ENCODE data around the gene TECPR2.
"Not testable (repeated sequence)": the region's sequence is repeated elsewhere in the genome, so short reads cannot be mapped to it uniquely, and the experiment has no call there.

Gene TECPR2

DNA sequence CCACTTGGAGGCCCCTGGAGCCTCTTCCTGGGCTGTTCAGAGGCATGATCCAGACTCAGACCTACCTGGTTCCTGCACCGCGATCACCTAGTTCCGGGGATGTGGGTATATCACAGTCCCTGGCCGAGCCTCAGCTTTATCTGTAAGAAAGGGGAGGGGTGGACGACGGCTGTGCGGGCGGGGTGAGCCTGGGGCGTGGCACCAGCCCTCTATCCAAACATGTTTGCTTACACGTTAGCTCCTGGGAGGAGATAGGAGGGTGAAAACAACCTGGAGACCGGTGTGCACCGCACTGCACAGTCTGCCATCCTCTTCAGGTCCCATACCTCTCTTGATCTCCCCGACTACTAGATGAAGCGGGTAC, 145.7 kb downstream of the TECPR2 start:
- DNase-seq (ENCODE audit: low read depth in 1 of 2, low spot score in 1 of 2): no peak

DNA sequence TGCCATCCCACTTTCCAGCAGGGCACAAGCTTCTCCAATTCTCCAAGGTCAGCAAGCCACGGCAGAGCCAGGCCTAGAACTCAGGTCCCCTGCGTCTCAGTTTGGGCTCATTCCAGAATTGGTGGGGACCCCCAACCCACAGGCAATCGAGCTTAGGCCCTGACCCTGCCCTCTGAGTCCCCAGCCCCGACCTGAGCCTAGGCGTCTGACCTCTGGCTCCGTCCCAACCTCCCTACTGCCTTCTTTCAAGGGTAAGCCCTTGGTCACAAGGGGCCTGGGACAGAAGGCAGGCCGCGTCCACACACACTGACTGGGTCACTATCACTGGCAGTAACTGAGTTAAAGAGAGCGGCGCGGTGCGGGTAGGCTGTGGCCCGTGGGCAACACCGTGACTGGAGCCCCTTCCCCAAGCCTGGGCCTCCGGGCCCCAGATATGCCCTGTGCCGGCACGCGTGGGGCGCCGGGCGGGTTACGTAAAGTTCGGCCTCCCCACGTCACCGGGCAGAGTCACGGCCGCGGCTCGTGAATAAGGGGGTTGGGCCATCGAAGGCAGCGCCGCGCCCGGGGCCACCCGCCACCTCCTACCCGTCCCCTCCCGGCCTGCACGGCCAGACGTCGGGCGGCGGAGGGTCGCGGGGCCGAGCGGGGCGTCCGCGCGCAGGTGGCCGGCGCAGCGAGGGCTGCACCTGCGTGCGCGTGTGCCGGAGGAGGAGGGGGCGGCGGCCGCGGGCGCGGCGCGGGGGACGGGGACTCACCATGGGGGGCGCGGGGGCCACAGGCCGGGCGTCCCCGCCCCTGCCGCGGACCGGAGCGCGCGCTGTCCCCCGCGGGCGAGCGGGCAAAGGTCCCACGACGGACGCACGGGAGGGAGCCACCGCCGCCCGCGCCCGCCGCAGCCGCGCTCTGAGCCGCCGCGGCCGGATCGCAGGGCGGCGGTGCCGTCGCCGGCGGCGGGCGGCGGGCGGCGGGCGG, 146.3 kb downstream of the TECPR2 start:
- DNase-seq (ENCODE audit: low read depth in 1 of 2, low spot score in 1 of 2): no peak

DNA sequence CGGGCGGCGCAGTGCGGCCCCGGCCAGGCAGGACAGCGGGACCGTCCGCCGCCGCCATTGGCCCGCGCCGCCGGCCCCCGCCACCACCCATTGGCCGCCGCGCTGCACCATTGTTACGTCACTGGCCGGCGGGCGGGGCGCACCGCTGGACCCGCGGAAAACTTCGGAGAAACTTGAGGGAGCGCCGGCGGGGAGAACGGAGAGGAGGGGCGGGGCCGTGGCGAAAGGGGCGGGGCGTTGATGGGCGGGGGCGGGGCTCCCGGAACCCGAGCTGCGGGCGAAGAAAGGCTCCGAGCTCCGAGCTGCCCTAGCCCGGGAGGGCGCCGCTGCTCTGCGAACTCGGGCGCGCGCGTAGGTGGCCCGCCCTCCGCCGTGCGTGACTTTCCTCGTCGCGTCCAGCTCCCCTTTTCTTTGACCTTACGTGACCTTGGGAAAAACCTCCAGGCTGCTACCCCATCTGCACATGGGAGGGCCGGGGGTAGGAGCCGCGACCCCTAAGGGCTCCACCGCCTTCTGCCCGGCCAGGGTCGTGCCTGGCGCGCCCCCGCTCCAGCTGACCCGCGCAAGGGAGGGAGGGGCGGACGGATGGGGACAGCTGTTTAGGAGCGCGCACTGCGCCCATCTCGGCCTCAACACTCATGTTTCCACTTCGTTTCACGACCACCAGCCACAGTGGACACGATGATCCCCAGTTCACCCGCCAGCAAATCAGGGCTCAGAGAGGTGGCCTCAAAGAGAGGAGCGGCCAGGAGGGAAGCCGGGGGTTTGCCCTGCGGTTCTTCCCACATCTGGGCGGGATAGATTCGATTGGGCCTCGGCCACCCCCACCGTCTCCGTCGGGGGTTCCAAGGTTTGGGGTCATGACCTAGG, 147.2 kb downstream of the TECPR2 start, which contains the start of gene ANKRD9:
Gene ANKRD9 (minus strand): TSS at position 31 of the 870 bp plus-strand sequence. CDS start 1,887 bp downstream, outside the sequence.
- peak; percentile 67 to 86 for DNase-seq (ENCODE audit: low read depth in 1 of 2, low spot score in 1 of 2)

DNA sequence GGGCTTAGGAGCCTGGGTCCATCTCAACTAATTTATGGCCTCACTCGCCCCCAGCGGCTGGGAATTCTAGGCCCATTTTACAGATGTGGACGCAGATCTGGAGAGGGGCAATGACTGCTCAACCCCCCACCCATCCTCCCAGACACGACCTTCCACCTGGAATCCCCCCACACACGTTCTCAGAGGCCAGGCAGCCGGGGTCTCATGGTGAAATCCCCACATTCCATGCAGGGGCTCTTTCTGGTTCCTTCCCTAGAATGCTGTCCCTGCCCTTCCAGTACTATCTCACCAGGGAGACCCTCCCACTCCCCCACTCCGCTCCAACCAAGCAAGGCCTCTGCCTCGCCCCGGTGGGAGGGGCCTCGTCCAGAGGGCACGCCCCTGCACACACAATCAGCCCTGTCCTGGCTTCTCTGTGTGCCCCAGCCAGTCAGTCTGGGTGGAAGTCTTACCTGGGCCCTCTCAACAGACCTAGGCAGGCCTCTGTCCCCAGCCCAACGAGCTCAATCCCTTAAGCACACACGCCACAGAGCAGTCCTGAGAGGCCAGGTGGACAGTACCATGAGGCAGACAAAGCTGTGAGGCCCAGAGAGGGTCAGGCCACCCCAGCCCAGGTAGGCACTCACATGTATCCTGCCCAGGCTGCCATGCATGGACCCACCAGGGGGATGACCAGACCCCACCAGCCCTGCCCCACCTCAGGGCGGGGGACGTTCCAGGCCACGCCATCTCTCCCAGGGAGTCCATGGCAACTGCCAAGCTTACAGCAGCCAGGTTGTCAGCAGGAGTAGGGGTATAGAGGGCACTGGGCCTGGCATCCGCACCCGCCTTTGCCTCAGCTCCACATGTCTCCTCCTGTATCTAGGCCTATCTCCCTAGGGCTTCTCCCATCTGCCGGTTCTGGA, 148.1 kb downstream of the TECPR2 start:
- no peak for DNase-seq (ENCODE audit: low read depth in 1 of 2, low spot score in 1 of 2)

DNA sequence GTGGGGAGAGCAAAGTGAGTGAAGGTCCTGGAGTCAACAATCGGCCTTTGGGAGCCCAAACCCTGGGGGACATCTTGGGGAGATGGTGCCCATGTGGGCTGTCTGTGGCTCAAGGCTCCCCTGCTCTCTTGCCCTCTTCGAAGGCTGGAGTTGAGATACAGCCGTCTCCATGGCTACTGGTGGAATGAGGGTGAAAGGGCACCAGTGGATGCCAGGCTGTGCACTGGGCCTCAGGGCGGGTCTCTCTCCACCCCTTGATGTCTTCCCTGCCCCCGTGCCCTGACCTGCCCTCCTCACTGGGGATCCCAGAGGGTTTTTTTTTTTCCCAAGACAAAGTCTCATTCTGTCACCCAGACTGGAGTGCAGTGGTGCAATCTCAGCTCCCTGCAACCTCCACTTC, 148.8 kb downstream of the TECPR2 start:
- DNase-seq (ENCODE audit: low read depth in 1 of 2, low spot score in 1 of 2): no peak

DNA sequence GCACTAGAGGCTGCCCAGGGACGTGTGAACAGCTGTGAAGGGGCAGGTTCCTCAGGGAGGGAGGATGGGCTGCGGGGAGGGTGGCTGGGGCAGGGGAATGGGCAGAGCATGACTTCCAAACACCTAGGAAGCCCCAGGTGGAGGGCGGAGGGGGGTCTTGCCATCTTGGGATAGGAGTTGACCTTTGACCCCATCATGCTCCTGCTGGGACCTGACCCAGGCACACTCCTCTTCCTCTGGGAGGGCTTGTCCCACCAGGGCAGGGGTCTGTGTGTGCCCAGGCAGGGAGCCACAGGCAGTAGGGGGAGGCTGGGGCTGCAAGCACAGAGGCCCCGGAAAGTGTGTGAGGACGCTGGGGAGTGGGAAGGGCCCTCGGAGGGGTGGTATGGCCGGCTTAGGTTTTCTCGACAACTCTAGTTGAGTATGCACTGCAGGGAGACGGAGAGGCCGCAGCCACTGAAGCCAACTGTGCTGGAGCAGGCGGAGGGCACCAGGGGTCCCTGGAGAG, 150.1 kb downstream of the TECPR2 start:
- no peak for DNase-seq (ENCODE audit: low read depth in 1 of 2, low spot score in 1 of 2)

DNA sequence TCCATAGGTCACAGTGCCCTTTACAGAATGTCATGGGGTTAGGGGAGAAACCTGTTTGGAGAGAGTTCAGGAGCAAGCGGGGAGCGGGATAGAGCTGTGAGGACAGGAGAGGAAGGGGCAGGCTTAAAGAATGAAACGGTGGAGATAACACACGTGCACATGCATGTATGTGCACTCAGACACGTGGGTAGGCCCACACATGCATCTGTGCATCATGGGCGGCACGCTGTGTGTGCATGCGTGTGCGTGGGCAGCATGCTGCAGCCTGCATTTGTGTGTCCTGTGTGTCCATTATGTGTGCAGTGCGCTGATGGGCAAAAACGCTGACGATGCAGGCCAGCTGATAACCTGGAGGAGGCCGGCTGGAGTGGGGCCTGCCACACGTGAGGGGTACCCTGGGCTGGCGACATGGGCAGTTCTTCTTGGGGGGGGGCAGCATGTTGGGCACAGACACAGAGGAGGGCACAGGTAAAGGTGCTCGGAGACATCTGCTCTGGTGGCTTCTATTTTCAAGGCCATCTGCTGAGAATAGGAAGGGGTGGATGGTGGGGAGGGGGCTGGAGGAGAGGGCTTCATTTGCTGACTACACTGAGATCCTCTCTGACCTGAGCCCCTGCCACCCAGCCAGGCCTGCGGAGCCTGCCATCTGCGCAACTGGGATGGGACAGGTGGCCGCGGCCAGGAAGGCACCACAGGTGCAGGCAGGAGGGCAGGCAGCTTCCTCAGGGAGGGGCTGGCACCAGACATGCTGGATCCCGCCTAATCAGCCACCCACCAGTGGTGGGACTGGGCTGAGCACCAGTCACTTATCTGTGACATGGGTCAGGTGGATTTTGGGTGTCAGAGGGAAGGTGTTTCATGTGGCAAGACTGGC, 151.4 kb downstream of the TECPR2 start:
- DNase-seq (ENCODE audit: low read depth in 1 of 2, low spot score in 1 of 2): no peak

DNA sequence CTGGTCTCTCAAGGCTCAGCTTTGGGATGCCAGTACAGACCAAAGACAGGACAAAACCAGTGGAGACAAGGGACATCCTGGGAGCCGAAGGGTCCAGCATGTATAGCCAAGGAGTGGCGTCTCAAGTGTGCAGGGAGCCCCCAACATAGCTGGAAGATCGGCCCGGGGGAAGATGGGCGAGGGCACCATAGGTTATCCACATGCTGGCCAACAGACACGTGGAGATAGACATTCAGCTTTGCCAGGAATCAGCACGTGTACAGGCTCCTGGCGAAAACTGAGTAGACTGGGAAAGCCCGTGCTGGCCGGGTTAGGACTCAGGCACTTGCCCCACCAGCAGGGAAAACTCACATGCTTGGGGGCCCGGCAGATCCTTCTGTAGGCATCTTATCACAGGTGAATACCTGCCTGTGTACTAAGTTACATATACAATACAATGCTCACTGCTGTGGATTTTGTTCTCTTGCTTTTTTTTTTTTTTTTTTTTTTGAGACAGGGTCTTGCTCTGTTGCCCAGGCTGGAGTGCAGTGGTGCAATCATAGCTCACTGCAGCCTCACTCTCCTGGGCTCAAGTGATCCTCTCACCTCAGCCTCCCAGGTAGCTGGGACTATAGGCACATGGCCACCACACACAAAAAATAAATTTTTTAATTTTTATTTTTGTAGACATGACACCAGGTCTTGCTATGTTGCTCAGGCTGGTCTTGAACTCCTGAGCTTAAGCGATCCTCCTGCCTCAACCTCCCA, 152.4 kb downstream of the TECPR2 start:
- no peak for DNase-seq (ENCODE audit: low read depth in 1 of 2, low spot score in 1 of 2)

DNA sequence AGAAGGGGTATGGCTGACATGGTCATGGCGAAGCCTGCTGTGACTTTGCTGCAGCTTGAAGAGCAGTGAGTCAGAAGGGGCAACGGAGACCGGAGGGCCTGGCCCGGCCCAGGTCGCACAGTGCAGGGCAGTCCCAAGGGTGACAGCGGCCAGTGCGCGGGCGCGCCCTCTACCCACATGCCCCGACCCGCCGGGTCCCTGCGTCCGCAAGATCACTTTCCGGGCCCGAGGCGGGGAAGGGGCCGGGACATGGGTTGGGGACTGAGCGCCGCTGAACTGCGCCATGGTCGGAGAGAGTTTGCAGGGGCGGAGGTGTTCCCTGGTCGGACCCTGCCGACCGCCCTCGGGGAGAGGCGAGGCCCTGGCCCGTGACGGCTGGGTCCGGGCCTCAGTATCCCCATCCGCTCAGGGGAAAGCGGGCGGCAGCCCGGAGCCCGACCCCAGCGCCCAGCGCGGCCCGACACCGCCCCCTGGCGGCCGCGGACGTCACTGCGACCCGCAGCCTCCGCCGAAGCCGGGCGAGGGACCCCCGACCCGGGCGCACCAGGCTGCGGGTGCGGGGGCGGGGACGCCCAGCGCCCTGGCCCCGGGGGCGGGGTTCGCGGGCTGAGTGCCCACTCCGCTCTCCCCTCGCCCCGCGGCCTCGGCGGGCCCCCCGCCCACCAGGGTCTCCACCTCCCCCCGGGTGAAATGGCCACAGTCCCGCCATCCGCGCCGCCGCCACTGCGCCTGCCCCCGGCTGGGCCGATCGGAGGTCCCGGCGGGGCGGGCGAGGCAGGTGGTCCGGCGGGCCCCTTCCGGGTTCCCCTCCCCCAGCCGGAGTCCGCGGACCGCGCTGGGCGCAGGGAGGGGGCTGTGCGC, 154.0 kb downstream of the TECPR2 start:
- DNase-seq (ENCODE audit: low read depth in 1 of 2, low spot score in 1 of 2): peak; percentile 42 to 61

DNA sequence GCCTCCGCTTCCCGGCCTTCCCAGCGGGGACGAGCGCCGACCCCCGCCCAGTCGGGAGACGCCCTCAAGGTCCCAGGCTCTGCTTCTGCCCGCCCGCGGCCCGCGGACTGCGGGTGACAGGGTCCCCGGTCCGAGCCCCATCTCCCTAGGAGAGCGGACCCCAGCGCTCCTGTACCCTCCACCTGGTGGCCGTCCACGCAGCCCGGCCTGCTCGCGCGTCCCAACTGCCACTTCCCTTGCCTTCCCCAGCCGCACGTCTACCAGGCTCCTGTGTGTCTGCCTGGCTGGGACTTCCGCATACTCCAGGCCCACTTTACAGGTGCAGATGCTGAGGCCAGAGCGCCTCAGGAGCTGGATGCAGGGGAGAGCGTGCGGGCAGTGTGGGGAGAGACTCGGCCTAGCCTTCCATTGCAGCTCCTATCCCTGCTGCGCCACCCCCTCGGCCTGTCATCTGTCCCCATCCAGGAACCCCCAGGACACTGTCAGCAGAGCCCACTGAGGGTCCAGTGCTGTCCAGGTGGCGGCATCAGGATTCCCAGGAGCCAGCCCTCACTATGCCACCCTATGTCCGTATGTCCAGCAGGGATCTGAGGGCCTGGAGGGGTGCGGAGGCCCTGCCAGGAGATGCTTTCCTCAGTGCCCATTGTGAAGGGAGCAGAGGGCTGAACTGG, 154.8 kb downstream of the TECPR2 start:
- DNase-seq (ENCODE audit: low read depth in 1 of 2, low spot score in 1 of 2): no peak

DNA sequence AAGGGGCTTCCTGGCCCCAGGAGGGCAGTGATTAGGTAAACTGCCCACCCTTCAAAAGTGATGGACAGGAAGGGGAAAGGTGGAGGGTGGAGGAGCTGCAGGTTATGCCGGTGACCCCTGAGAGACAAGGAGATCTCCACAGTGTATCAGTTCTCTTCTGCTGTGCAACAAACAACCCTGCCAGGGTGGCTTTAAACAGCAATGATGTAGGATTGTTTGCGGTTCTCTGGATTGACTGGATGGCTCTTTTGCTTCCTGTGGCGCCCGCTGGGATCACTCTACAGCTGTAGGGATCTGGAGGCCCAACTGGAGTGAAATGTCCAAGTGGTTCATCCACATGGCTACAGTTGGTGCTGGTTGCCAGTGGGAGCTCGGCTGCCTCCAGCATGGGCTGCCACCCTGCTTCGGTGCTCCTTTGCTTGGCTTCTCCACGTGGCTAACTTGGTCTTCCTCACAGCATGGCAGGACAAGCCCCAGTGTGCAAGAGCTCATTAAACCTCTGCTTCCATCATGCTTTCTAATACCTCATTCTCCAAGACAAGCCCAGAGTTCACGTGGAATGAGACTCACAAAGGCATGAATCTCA, 155.4 kb downstream of the TECPR2 start:
- DNase-seq (ENCODE audit: low read depth in 1 of 2, low spot score in 1 of 2): no peak

DNA sequence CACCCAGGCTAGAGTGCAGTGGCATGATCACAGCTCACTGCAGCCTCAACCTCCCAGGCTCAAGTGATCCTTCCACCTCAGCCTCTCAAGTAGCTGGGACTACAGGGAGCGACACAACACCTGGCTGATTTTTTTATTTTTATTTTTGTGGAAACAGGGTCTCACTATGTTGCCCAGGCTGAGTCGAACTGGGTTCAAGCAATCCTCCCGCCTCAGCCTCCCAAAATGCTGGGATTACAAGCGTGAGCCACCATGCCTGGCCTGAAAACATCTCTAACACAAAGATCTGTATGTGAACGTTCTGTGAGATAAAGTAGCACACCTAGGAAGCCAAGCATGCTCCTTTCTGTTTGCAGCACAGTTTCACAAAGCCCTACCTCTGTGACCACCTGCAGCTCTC, 157.0 kb downstream of the TECPR2 start:
- not testable (repeated sequence) for DNase-seq (ENCODE audit: low read depth in 1 of 2, low spot score in 1 of 2)

DNA sequence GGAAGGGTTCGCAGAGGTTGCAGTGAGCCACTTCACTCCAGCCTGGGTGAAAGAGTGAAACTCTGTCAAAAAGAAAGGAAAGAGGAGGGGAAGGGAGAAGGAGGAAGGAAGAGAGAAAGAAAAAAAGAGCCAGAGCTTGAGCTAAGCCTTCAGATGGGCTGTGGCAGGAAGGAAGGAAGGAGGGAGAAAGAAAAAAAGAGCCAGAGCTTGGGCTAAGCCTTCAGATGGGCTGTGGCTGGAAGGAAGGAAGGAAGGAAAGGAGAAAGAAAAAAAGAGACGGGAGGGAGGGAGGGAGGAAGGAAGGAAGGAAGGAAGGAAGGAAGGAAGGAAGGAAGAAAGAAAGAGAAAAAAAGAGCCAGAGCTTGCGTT, 160.4 kb downstream of the TECPR2 start:
- DNase-seq (ENCODE audit: low read depth in 1 of 2, low spot score in 1 of 2): no peak

DNA sequence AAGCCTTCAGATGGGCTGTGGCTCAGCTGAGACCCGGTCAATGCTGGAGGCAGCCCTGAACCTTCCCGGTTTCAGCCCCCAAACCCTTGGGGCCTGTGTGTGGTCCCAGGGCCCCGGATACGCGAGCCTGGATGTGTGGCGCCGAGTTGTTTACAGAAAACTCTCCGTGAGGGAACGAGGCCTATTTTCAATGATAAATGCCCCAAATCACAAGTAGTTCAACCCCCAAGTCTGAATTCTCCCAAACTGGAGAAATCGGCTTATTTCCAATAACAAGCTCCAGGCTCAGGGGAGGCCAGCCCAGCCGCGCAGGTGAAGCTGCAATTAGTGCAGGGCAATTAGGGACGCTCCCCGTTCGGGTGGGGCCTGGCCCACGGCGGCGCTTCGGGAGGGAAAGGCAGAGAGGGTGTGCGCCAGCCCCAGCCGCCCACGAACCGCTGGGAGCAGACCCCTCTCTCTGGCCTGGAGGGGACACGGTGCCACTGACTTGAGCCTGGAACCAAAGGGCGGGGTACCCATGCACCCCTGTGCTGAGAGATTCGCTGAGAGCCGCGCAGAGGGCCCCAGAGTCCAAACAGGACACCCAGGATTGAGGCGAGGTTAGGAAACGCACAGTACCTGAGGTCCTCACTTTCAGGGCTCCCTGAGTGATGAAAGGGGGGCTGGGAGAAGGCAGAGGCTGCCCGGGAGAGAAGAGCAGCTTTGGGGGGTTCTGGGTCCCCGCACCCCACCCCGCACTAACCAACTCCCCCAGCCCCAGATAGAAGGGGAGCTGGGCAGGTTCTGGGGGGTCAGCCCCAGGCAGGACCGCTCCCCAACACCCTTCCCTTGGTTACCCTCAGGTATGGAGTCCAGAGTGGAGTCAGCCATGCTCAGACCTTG, 161.1 kb downstream of the TECPR2 start:
- DNase-seq (ENCODE audit: low read depth in 1 of 2, low spot score in 1 of 2): no peak

DNA sequence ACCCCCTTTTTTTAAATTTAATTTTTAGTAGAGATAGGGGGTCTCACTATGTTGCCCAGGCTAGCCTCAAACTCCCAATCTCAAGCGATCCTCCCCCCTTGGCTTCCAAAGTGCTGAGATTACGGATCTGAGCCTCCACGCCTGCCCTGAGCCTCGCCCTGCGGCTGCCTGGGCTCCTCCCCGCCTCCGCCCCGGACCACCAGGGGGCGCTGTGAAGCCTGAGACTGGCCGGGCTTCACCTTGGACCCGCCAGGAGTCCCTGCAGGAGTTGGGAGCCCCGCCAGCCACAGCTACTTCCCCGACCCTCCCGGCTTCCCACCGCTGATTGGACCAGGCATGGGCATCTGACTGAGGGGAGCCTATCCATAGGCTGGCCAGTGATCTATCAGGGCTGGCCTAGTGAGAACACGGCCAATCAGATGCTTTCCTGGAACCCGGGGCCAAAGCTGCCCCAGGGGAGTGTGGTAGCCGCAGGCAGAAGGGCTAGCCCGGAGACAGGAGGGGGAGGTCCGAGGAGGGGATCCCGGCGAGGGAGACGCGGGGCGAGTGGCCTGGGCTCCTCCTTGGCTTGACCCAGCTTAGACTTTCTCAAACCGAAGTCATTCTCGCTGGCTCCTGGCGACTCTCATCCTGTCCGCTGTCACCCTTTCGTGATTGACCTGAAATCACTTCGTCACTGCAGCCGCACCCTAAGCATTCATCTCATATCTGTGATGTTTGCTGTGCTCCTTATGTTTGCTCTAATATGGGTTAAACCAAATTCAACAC, 161.9 kb downstream of the TECPR2 start:
- peak; percentile 80 to 92 for DNase-seq (ENCODE audit: low read depth in 1 of 2, low spot score in 1 of 2)
